MCF 10A (cell line): ENCODE data around the gene SMIM36. TPM values are rescaled to one million over a fixed set of nuclear protein-coding genes. Genes with fewer than 3 reads are reported as not detected.
A peak's percentile ranks its signal among the peaks of the same experiment; 100 is the strongest.
"Not testable (repeated sequence)": the region's sequence is repeated elsewhere in the genome, so short reads cannot be mapped to it uniquely, and the experiment has no call there.

ENCODE experiments used
- BruUV-seq: library from RNA; stranded (reverse); fragments of 400-500 nt; replicated peaks from 2 replicates; lab custom pipeline; 2021; lab: Mats Ljungman, UMichigan
- CTCF ChIA-PET: fragments of 300-600 bp; sonication (Branson Sonifier 250); formaldehyde crosslinking; extraction: SDS; loops from one replicate; lab custom pipeline; 2021; ENCODE audit warnings: antibody characterized with exemption, inconsistent platforms; lab: Yijun Ruan, JAX
- POLR2A ChIA-PET: fragments of 300-600, 350-650 bp; sonication (Branson Sonifier 250); formaldehyde crosslinking; extraction: SDS; loops from one replicate; lab custom pipeline; 2020; ENCODE audit warnings: antibody characterized with exemption, inconsistent platforms; lab: Yijun Ruan, JAX
- DNase-seq: peaks from one replicate; pipeline ENCODE4 v3.0.0-alpha.2; 2018; ENCODE audit not compliant: unreplicated experiment
- H3K27ac Mint-ChIP-seq: one replicate; pipeline ENCODE4 v1.8.0; 2022; ENCODE audit warnings: mild to moderate bottlenecking, low read depth, mixed read lengths; ENCODE audit not compliant: unreplicated experiment
- H3K27me3 Mint-ChIP-seq: one replicate; pipeline ENCODE4 v1.8.0; 2022; ENCODE audit warnings: mixed read lengths; ENCODE audit not compliant: insufficient read depth, unreplicated experiment
- H3K36me3 Mint-ChIP-seq: one replicate; pipeline ENCODE4 v1.8.0; 2022; ENCODE audit warnings: mild to moderate bottlenecking, moderate library complexity, mixed read lengths; ENCODE audit not compliant: insufficient read depth, unreplicated experiment
- H3K4me1 Mint-ChIP-seq: one replicate; pipeline ENCODE4 v1.8.0; 2022; ENCODE audit warnings: mixed read lengths; ENCODE audit not compliant: insufficient read depth, unreplicated experiment
- H3K4me3 Mint-ChIP-seq: one replicate; pipeline ENCODE4 v1.8.0; 2022; ENCODE audit warnings: mild to moderate bottlenecking, moderate library complexity, mixed read lengths; ENCODE audit not compliant: unreplicated experiment
- H3K9me3 Mint-ChIP-seq: one replicate; pipeline ENCODE4 v1.8.0; 2022; ENCODE audit warnings: mixed read lengths; ENCODE audit not compliant: unreplicated experiment
- CTCF ChIP-seq: fragments of 200-600 bp; IDR thresholded peaks from one replicate; pipeline ENCODE4 v1.8.0; 2022; ENCODE audit warnings: antibody characterized with exemption, mild to moderate bottlenecking; ENCODE audit not compliant: unreplicated experiment
- intact Hi-C: fragments of 100-400 bp; cut with micrococcal nuclease; formaldehyde crosslinking; loops from 2 replicates; pipeline ENCODE4 v1.14.1; 2022
- total RNA-seq: library from RNA; stranded (reverse); gene quantifications from 2 replicates; pipeline ENCODE4 v1.2.3, GENCODE V29; 2022

Gene SMIM36
- total RNA-seq, 1 experiment from 2014 or later, result not detected

- no peaks in the 10 kb centered on the region for H3K9me3 Mint-ChIP-seq
- H3K4me1 Mint-ChIP-seq, result no peaks in the 10 kb centered on the region
- BruUV-seq, result no TSS peak
- intact Hi-C loops, result no loop called here
- peaks cover 13% of the 10 kb centered on the region for H3K36me3 Mint-ChIP-seq
- H3K4me3 Mint-ChIP-seq, result no peak overlapping the region
- no peak overlapping the region for H3K27ac Mint-ChIP-seq
- no peak for TF ChIP-seq CTCF
- no peak for DNase-seq
- ChIA-PET CTCF (no interaction called here), POLR2A (no interaction called here)
- no peaks in the 10 kb centered on the region for H3K27me3 Mint-ChIP-seq
Measured at GRCh38 chr17:55405600-55405999, 105.7 kb downstream of the SMIM36 start.

GRCh38 chr17:55404197-55404596, 107.1 kb downstream of the SMIM36 start:
- intact Hi-C loops, BruUV-seq, H3K27ac Mint-ChIP-seq, H3K9me3 Mint-ChIP-seq, H3K27me3 Mint-ChIP-seq, DNase-seq, H3K4me3 Mint-ChIP-seq, H3K4me1 Mint-ChIP-seq, POLR2A ChIA-PET: not testable (repeated sequence)
- H3K36me3 Mint-ChIP-seq, result peaks cover 21% of the 10 kb centered on the region
- CTCF ChIA-PET, result interaction anchor here (0.7 kb wide), 1 partner anchor 16 kb away, joined by 3 read pairs; no protein-coding TSS in a partner anchor

GRCh38 chr17:55402374-55402773, 108.9 kb downstream of the SMIM36 start:
- no peak overlapping the region for H3K4me3 Mint-ChIP-seq
- no peak for TF ChIP-seq CTCF
- peak; percentile 38 for DNase-seq
- intact Hi-C loops, result no loop called here
- H3K27me3 Mint-ChIP-seq, result no peaks in the 10 kb centered on the region
- BruUV-seq, result no TSS peak
- no peaks in the 10 kb centered on the region for H3K4me1 Mint-ChIP-seq
- CTCF ChIA-PET, result no interaction called here
- POLR2A ChIA-PET, result no interaction called here
- no peaks in the 10 kb centered on the region for H3K9me3 Mint-ChIP-seq
- H3K36me3 Mint-ChIP-seq, result peaks cover 21% of the 10 kb centered on the region
- H3K27ac Mint-ChIP-seq, result no peak overlapping the region

Other genes with a start within 250 kb of the SMIM36 start
- gene HLF, start 246.5 kb downstream of the SMIM36 start, total RNA-seq, result 0.23 and 0.66 TPM in 2 replicates
- gene MMD, start 89.6 kb downstream of the SMIM36 start, total RNA-seq, result 4.5 and 5.9 TPM in 2 replicates
- 1.1 and 1.7 TPM in 2 replicates for gene TMEM100, start 211.4 kb upstream of the SMIM36 start, total RNA-seq
- gene PCTP, start 239.6 kb upstream of the SMIM36 start, total RNA-seq, result 10.2 and 11.9 TPM in 2 replicates